Thymus (tissue), 11 donors: Measurements from ENCODE around the gene SLC39A3. TPM values are rescaled to one million over a fixed set of nuclear protein-coding genes. Genes with fewer than 3 reads are reported as not detected.

Experiments used
- DNase-seq, 9 donors: peaks; one replicate each; pipeline ENCODE4 v3.0.0-alpha.2; 2013; ENCODE audit warnings: low spot score in 9 of 9, low read depth in 6 of 9, missing footprints in 1 of 9
- H3K27ac ChIP-seq, 2 donors: one replicate each; pipeline ENCODE4 v1.5.1; 2013; ENCODE audit warnings: control low read depth in 1 of 2, low read depth in 1 of 2, low read length in 1 of 2, mild to moderate bottlenecking in 1 of 2, moderate library complexity in 1 of 2
- H3K27me3 ChIP-seq, 2 donors: one replicate each; pipeline ENCODE4 v1.5.1; 2013; ENCODE audit warnings: low read length in 1 of 2; ENCODE audit not compliant: control insufficient read depth in 2 of 2, insufficient read depth in 1 of 2
- H3K36me3 ChIP-seq, 2 donors: one replicate each; pipeline ENCODE4 v1.5.1; 2013; ENCODE audit warnings: low read length in 1 of 2, mild to moderate bottlenecking in 1 of 2, moderate library complexity in 1 of 2; ENCODE audit not compliant: control insufficient read depth in 2 of 2, insufficient read depth in 2 of 2
- H3K4me1 ChIP-seq, 2 donors: one replicate each; pipeline ENCODE4 v1.5.1; 2013; ENCODE audit warnings: low read length in 2 of 2; ENCODE audit not compliant: control insufficient read depth in 2 of 2, insufficient read depth in 2 of 2
- H3K4me3 ChIP-seq, 2 donors: one replicate each; pipeline ENCODE4 v1.5.1; 2013; ENCODE audit warnings: low read length in 2 of 2, control low read depth in 1 of 2, mild to moderate bottlenecking in 1 of 2
- H3K9me3 ChIP-seq, 2 donors: one replicate each; pipeline ENCODE4 v1.5.1; 2013; ENCODE audit warnings: low read length in 1 of 2, mild to moderate bottlenecking in 1 of 2; ENCODE audit not compliant: control insufficient read depth in 2 of 2, insufficient read depth in 1 of 2
- WGBS: extraction: QIAGEN DNeasy Blood & Tissue Kit; methylation state at CpG from one replicate; pipeline ENCODE4 v1.1.7; 2013; 5-methylcytosine and 5-hydroxymethylcytosine counted together
- polyA plus RNA-seq: library from polyadenylated mRNA; stranded (reverse); fragments of 200-250 nt; gene quantifications from one replicate; pipeline ENCODE4 v1.2.3, GENCODE V29; 2013
- total RNA-seq: library from RNA; stranded (reverse); fragments of 120-200 nt; gene quantifications from one replicate; pipeline ENCODE4 v1.2.4, GENCODE V29; 2013
- donor health status: healthy.

SLC39A3 gene
- total and polyA plus RNA-seq, 2 donors: 19.2 to 21.2 TPM

- DNase-seq: no peak
- 94% methylated on average over 8 of the region's 8 CpGs for WGBS
- Histone ChIP-seq H3K4me1 (peaks cover 0 to 3% of the 10 kb centered on the region in 2 donors), H3K27me3 (no peaks in the 10 kb centered on the region), H3K4me3 (no peak overlapping the region), H3K36me3 (peaks cover 68 to 70% of the 10 kb centered on the region in 2 donors), H3K9me3 (peaks cover 0 to 5% of the 10 kb centered on the region in 2 donors), H3K27ac (no peak overlapping the region)
Observed at GRCh38 chr19:2756477-2756876, 16.7 kb upstream of the SLC39A3 start.

GRCh38 chr19:2755811-2756210, 16.0 kb upstream of the SLC39A3 start:
- WGBS: 97% methylated on average over 16 of the region's 16 CpGs
- no peak for DNase-seq
- peaks cover 61 to 64% of the 10 kb centered on the region in 2 donors for H3K36me3 ChIP-seq

GRCh38 chr19:2755448-2755705, 15.6 kb upstream of the SLC39A3 start:
- no peak for DNase-seq
- Histone ChIP-seq H3K4me1 (peaks cover 0 to 3% of the 10 kb centered on the region in 2 donors), H3K27ac (no peak overlapping the region), H3K4me3 (no peak overlapping the region), H3K36me3 (peaks cover 57 to 59% of the 10 kb centered on the region in 2 donors), H3K9me3 (no peaks in the 10 kb centered on the region), H3K27me3 (no peaks in the 10 kb centered on the region)
- 96% methylated on average over 16 of the region's 16 CpGs for WGBS

More at GRCh38 chr19:2755811-2756210, 16.0 kb upstream of the SLC39A3 start:
- H3K9me3 ChIP-seq: peaks cover 0 to 3% of the 10 kb centered on the region in 2 donors
- H3K4me1 ChIP-seq: peaks cover 0 to 3% of the 10 kb centered on the region in 2 donors
- no peak overlapping the region for H3K27ac ChIP-seq
- H3K27me3 ChIP-seq: no peaks in the 10 kb centered on the region
- H3K4me3 ChIP-seq: no peak overlapping the region

GRCh38 chr19:2754659-2755447, 15.0 kb upstream of the SLC39A3 start:
- H3K9me3 ChIP-seq: no peaks in the 10 kb centered on the region
- peaks cover 54 to 58% of the 10 kb centered on the region in 2 donors for H3K36me3 ChIP-seq
- H3K27me3 ChIP-seq: no peaks in the 10 kb centered on the region
- no peak for DNase-seq
- H3K27ac ChIP-seq: no peak overlapping the region
- peaks cover 0 to 3% of the 10 kb centered on the region in 2 donors for H3K4me1 ChIP-seq
- 98% methylated on average over 43 of the region's 43 CpGs for WGBS
- H3K4me3 ChIP-seq: no peak overlapping the region

GRCh38 chr19:2751438-2751830, 11.6 kb upstream of the SLC39A3 start:
- WGBS: 96% methylated on average over 21 of the region's 21 CpGs
- Histone ChIP-seq H3K27me3 (peaks cover 0 to 3% of the 10 kb centered on the region in 2 donors), H3K27ac (no peak overlapping the region), H3K9me3 (no peaks in the 10 kb centered on the region), H3K4me1 (peaks cover 0 to 6% of the 10 kb centered on the region in 2 donors), H3K4me3 (no peak overlapping the region), H3K36me3 (peaks cover 27 to 28% of the 10 kb centered on the region in 2 donors)
- DNase-seq: no peak

GRCh38 chr19:2750808-2751437, 11.1 kb upstream of the SLC39A3 start:
- WGBS: 82% methylated on average over 17 of the region's 17 CpGs
- peaks cover 22 to 23% of the 10 kb centered on the region in 2 donors for H3K36me3 ChIP-seq
- H3K4me3 ChIP-seq: no peak overlapping the region
- H3K9me3 ChIP-seq: no peaks in the 10 kb centered on the region
- no peak for DNase-seq
- peaks cover 0 to 6% of the 10 kb centered on the region in 2 donors for H3K4me1 ChIP-seq
- no peak overlapping the region for H3K27ac ChIP-seq
- H3K27me3 ChIP-seq: peaks cover 0 to 3% of the 10 kb centered on the region in 2 donors

GRCh38 chr19:2747349-2747748, 7.5 kb upstream of the SLC39A3 start:
- H3K9me3 ChIP-seq: no peaks in the 10 kb centered on the region
- H3K4me3 ChIP-seq: no peak overlapping the region
- no peaks in the 10 kb centered on the region for H3K36me3 ChIP-seq
- H3K4me1 ChIP-seq: peaks cover 0 to 6% of the 10 kb centered on the region in 2 donors
- 95% methylated on average over 7 of the region's 7 CpGs for WGBS
- H3K27me3 ChIP-seq: peaks cover 0 to 13% of the 10 kb centered on the region in 2 donors
- H3K27ac ChIP-seq: no peak overlapping the region
- no peak for DNase-seq

GRCh38 chr19:2744113-2744512, 4.3 kb upstream of the SLC39A3 start:
- Histone ChIP-seq H3K27me3 (peaks cover 0 to 17% of the 10 kb centered on the region in 2 donors), H3K9me3 (no peaks in the 10 kb centered on the region), H3K4me3 (no peak overlapping the region), H3K27ac (no peak overlapping the region), H3K36me3 (no peaks in the 10 kb centered on the region), H3K4me1 (peaks cover 3 to 15% of the 10 kb centered on the region in 2 donors)
- no peak for DNase-seq
- 63% methylated on average over 4 of the region's 4 CpGs for WGBS

GRCh38 chr19:2743099-2743498, 3.3 kb upstream of the SLC39A3 start:
- Histone ChIP-seq H3K4me3 (no peak overlapping the region), H3K27me3 (peaks cover 0 to 14% of the 10 kb centered on the region in 2 donors), H3K27ac (no peak overlapping the region), H3K4me1 (peaks cover 6 to 15% of the 10 kb centered on the region in 2 donors), H3K9me3 (no peaks in the 10 kb centered on the region), H3K36me3 (no peaks in the 10 kb centered on the region)
- DNase-seq: no peak
- 83% methylated on average over 8 of the region's 8 CpGs for WGBS
